GM19397 (cell line): Measurements from ENCODE around the gene CLEC16A.

Source experiments
- ATAC-seq: cut with Tn5 transposase; IDR thresholded peaks from one replicate; pipeline ENCODE4 v1.9.1; 2021; ENCODE audit warnings: mild to moderate bottlenecking, moderate library complexity; ENCODE audit not compliant: unreplicated experiment

CLEC16A gene

DNA sequence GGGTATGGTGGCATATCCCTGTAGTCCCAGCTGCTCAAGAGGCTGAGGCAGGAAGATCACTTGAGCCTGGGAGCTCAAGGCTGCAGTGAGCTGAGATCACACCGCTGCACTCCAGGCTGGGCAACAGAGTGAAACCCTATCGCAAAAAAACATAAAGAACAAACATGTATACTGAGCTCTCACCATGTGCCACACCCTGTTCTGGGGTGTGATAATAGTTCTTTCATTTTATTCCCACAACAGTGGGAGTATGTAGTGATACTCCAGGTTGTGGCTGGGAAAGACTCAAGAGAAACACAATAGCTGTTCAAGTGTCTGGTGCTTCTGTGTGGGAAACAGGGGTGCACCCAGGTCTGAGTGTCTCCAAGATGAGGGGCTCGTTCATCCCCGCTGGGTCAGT is 221.0 kb downstream of the CLEC16A start:
- ATAC-seq, result no peak

DNA sequence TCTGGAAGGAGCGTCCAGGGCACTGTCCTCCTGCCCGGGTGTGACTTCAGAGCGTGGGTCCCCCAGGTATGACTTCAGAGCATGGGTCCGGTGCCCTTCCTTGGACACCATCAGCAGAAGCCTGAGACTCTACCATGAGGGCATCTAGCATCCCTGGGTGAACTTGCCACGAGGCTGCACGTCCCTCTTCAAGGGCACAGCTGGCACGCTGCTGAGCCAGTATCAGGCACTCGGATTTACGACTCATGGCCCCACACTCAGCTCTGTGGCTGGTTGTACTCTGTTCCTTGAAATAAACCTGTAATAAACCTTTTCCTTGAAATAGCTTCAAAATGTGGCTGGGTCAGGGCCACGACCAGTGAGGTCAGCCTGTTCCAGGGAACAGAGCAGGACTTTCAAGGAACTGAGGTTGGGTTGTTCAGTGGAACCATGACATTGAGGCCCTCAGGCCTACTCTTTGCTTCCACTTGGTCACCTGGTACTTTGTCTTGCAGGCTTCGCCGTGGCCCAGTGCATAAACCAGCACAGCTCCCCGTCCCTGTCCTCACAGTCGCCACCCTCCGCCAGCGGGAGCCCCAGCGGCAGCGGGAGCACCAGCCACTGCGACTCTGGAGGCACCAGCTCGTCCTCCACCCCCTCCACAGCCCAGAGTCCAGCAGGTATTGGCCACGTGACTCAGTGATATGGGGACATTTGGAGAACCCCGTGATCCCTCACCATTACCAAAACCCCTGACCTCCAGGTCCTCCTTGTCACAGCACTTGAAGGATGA is 221.7 kb downstream of the CLEC16A start:
- ATAC-seq, result no peak

GRCh38 chr16:11167581-11167980 is 223.2 kb downstream of the CLEC16A start:
- ATAC-seq, result no peak

DNA sequence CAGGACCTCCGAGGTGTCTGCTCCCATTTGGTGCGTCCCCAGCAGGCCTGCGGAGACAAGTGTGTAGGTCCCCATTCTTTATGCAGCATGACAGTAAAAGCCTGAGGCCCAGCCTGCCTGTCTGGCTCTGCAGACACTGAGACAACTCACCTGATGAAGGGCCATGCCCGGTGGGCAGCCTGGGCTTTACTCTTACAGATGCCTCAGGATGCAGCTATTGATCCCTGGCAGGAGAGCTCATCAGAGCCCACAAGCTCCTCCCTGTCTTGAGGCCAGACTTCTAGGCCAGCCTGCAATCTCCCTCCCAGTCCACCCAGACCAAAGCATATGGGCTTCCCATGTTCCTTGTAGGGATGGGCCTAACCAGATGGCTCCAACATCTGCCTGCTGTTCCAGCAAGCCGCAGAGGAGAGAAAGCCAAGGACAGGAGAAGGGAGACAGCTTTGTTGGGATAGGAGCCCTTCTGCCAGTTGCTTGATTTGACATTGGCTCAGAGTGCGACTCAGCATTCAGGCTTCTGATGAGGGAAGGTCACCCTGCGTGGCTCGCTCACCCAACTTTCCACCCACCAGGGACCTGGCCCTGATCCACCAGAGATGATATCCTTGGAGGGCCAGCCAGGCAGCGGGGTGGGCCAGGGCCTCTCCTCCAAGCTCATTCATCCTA is 224.2 kb downstream of the CLEC16A start:
- ATAC-seq, result no peak

- no peak for ATAC-seq
Observed at GRCh38 chr16:11169641-11170040, 225.3 kb downstream of the CLEC16A start.

DNA sequence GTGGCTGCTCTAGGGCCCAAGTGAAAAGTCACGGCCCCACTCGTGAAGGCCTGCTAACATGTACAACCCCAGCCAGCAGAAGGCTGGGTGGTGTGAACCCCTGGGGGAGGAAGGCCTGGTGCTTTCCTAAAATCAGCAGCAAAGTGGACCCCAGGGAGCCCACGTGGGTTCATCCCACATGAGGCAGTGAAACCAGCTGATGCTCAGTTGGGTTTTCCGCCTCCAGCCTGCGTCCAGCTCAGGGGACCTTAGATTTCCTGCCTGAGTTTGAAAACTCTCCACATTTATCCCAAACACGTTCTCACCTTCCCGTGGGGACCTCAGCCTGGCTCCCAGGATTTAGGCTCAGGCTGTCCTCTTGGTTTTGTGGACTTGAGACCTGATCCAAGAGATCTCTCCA is 225.8 kb downstream of the CLEC16A start:
- no peak for ATAC-seq

DNA sequence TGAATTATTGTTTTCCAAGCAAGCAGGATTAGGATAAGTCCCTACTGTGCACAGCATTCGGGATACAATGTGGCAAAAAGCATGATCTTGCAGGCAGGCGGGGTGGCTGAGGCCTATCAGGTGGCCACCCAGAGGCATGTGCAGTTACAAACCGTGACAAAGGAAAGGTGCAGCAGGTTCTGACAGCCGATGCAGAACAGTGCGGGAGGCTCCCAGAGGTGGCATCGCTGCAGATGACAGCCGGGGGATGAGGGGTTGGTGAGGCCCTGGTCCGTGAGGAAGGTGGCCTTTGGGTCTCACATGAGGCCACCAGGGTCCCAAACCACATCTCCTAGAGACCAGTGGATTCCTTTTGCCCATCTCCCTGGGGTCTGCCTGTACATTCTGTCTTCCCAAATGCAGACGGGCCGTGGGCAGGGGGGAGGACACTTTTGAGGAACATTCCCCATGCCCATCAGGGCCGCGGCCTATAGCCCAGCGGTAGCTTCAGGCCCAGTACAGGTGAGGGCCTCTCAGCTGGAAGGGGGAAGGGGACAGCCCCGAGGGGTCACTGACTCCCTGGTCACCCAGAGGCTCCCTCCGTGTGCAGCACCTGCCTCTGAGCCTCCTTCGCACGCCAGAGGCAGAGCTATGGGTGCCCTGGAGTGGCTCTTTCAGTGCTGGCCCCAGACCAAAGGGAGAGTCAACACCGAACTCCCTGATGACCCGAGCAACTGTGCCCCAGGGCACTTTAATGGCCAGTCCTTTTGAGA is 226.5 kb downstream of the CLEC16A start:
- no peak for ATAC-seq

GRCh38 chr16:11171448-11171709 is 227.0 kb downstream of the CLEC16A start:
- ATAC-seq, result no peak

GRCh38 chr16:11171757-11172299 is 227.5 kb downstream of the CLEC16A start:
- no peak for ATAC-seq

GRCh38 chr16:11173426-11173825 is 229.1 kb downstream of the CLEC16A start:
- no peak for ATAC-seq

GRCh38 chr16:11174141-11174540 is 229.8 kb downstream of the CLEC16A start:
- ATAC-seq, result no peak

- ATAC-seq, result no peak
Observed at GRCh38 chr16:11175106-11175786, 230.9 kb downstream of the CLEC16A start.

DNA sequence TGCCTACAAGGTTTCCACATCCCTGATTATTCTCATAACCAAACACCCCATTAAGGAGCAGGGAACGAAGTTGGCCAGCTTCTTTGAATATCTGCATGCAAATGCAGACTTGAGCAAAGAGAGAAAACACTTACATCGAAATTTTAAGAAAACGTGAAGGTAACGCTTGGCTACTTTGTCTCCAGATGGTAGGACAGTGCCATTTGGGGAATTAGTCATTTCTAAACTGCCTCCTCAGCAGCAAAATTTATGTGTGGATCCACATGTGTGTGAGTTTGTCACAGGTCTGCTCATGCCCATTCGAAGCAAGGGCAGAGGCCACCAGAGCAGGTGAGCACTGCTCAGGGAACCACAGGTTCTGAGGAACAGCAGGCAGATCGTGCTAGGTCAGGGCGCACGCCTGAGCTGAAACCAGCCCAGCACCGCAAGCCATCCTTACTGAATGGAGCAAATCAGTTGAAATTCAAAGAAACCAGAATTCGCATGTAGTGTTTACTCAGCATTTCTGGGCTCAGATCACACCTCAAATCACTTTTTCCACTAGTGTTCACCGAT is 231.5 kb downstream of the CLEC16A start:
- peak; percentile 55 for ATAC-seq

GRCh38 chr16:11177578-11178160 is 233.3 kb downstream of the CLEC16A start:
- ATAC-seq, result no peak

- ATAC-seq, result no peak
Observed at GRCh38 chr16:11178424-11178823, 234.1 kb downstream of the CLEC16A start.

- no peak for ATAC-seq
Observed at GRCh38 chr16:11179574-11179973, 235.2 kb downstream of the CLEC16A start.

DNA sequence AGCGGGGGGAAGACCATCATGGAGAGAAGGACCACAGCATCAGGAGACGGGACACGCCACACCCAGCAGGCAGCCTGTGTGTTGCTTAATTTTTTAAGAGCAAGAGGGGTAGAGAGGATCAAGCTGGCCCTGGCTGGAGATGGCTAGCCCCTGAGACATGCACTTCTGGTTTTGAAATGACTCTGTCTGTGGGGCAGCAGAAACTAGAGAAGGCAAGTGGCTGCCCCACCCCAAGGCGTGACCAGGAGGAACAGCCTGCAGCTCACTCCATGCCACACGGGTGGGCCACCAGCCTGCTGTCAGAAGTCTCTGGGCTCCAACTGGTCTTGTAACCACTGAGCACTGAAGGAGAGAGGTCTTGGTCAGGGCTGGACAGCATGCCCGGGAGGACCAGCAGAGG is 236.1 kb downstream of the CLEC16A start:
- ATAC-seq, result no peak

GRCh38 chr16:11181242-11181898 is 237.0 kb downstream of the CLEC16A start:
- ATAC-seq, result no peak

- no peak for ATAC-seq
Observed at GRCh38 chr16:11181899-11182279, 237.5 kb downstream of the CLEC16A start.

GRCh38 chr16:11182411-11182810 is 238.0 kb downstream of the CLEC16A start:
- no peak for ATAC-seq
